Umbilical cord (tissue), 2 donors: ENCODE data around the gene KRTAP5-3. TPM values are rescaled to one million over a fixed set of nuclear protein-coding genes. Genes with fewer than 3 reads are reported as not detected.

ENCODE experiments used
- DNase-seq: peaks from one replicate; pipeline ENCODE4 v3.0.0-alpha.2; 2015; ENCODE audit warnings: low spot score
- total RNA-seq: library from RNA; depleted of rRNA; stranded (reverse); fragments of >200 nt; gene quantifications from one replicate; pipeline ENCODE4 v1.2.3, GENCODE V29; 2014; ENCODE audit warnings: low replicate concordance; ENCODE audit not compliant: insufficient read depth

Gene KRTAP5-3
- total RNA-seq, 1 donor from 2014 or later = not detected

GRCh38 chr11:1643146-1643690 lies 35.0 kb upstream of the KRTAP5-3 start:
- no peak for DNase-seq

- no peak for DNase-seq
Observed at GRCh38 chr11:1642288-1643145, 34.3 kb upstream of the KRTAP5-3 start.

- DNase-seq = no peak
Observed at GRCh38 chr11:1641096-1641495, 32.8 kb upstream of the KRTAP5-3 start.

- DNase-seq = no peak
Observed at GRCh38 chr11:1640076-1640946, 32.0 kb upstream of the KRTAP5-3 start.

GRCh38 chr11:1639666-1640065 lies 31.4 kb upstream of the KRTAP5-3 start:
- DNase-seq = no peak

GRCh38 chr11:1639102-1639620 lies 30.9 kb upstream of the KRTAP5-3 start:
- peak; percentile 26 for DNase-seq

GRCh38 chr11:1638344-1638743 lies 30.1 kb upstream of the KRTAP5-3 start:
- no peak for DNase-seq

- DNase-seq = no peak
Observed at GRCh38 chr11:1637628-1638027, 29.4 kb upstream of the KRTAP5-3 start.

- DNase-seq = no peak
Observed at GRCh38 chr11:1636291-1636950, 28.2 kb upstream of the KRTAP5-3 start.

GRCh38 chr11:1633864-1634263 lies 25.6 kb upstream of the KRTAP5-3 start:
- no peak for DNase-seq

- no peak for DNase-seq
Observed at GRCh38 chr11:1632053-1632714, 23.9 kb upstream of the KRTAP5-3 start.

GRCh38 chr11:1631066-1631568 lies 22.9 kb upstream of the KRTAP5-3 start:
- no peak for DNase-seq

- DNase-seq = no peak
Observed at GRCh38 chr11:1630271-1630670, 22.0 kb upstream of the KRTAP5-3 start.

GRCh38 chr11:1629326-1630185 lies 21.3 kb upstream of the KRTAP5-3 start, which contains the start of gene KRTAP5-5:
KRTAP5-5 (plus strand) TSS chr11:1629775; CDS start chr11:1629841, 66 bp downstream.
- no peak for DNase-seq

- peak; percentile 35 for DNase-seq
Observed at GRCh38 chr11:1628506-1629325, 20.5 kb upstream of the KRTAP5-3 start.

- no peak for DNase-seq
Observed at GRCh38 chr11:1625541-1625940, 17.3 kb upstream of the KRTAP5-3 start.

GRCh38 chr11:1624621-1625020 lies 16.4 kb upstream of the KRTAP5-3 start:
- DNase-seq = no peak

GRCh38 chr11:1623716-1624115 lies 15.5 kb upstream of the KRTAP5-3 start:
- no peak for DNase-seq

- no peak for DNase-seq
Observed at GRCh38 chr11:1622086-1622485, 13.8 kb upstream of the KRTAP5-3 start, which contains the start of gene KRTAP5-4. KRTAP5-4 (minus strand) TSS chr11:1622138; CDS start chr11:1622093, 45 bp downstream.
